ENCODE data around the gene TRPM2.

TRPM2 gene

GRCh38 chr21:44444286-44444931, 91.0 kb downstream of the TRPM2 start:
- FAIRE-seq (no peak), DNase-seq (ENCODE audit: insufficient read length, low spot score) (no peak)

GRCh38 chr21:44445145-44445812, 91.9 kb downstream of the TRPM2 start:
- FAIRE-seq (no peak), DNase-seq (ENCODE audit: insufficient read length, low spot score) (no peak)
- TF ChIP-seq POLR2A (IDR thresholded peaks at IDR 0.05; ENCODE audit: low read depth, low read length): no peak

More at GRCh38 chr21:44444286-44444931, 91.0 kb downstream of the TRPM2 start:
- no peak for TF ChIP-seq POLR2A (IDR thresholded peaks at IDR 0.05; ENCODE audit: low read depth, low read length)

- FAIRE-seq (no peak), DNase-seq (ENCODE audit: insufficient read length, low spot score) (no peak)
- no peak for TF ChIP-seq POLR2A (IDR thresholded peaks at IDR 0.05; ENCODE audit: low read depth, low read length)
These were observed 95.3 kb downstream of the TRPM2 start for GRCh38 chr21:44448651-44449131.

GRCh38 chr21:44449473-44450363, 96.3 kb downstream of the TRPM2 start:
- DNase-seq (ENCODE audit: insufficient read length, low spot score) (no peak), FAIRE-seq (no peak)
- no peak for TF ChIP-seq POLR2A (IDR thresholded peaks at IDR 0.05; ENCODE audit: low read depth, low read length)

GRCh38 chr21:44450402-44450801, 97.0 kb downstream of the TRPM2 start:
- no peak for DNase-seq (ENCODE audit: insufficient read length, low spot score)
- no peak for FAIRE-seq
- TF ChIP-seq POLR2A (IDR thresholded peaks at IDR 0.05; ENCODE audit: low read depth, low read length): no peak

GRCh38 chr21:44450999-44451398, 97.6 kb downstream of the TRPM2 start:
- DNase-seq (ENCODE audit: insufficient read length, low spot score): no peak
- TF ChIP-seq POLR2A (IDR thresholded peaks at IDR 0.05; ENCODE audit: low read depth, low read length): no peak
- no peak for FAIRE-seq

- DNase-seq (ENCODE audit: insufficient read length, low spot score): no peak
- no peak for TF ChIP-seq POLR2A (IDR thresholded peaks at IDR 0.05; ENCODE audit: low read depth, low read length)
- FAIRE-seq: no peak
These were observed 99.7 kb downstream of the TRPM2 start for GRCh38 chr21:44453120-44453519.

- no peak for FAIRE-seq
- no peak for DNase-seq (ENCODE audit: insufficient read length, low spot score)
- no peak for TF ChIP-seq POLR2A (IDR thresholded peaks at IDR 0.05; ENCODE audit: low read depth, low read length)
These were observed 100.6 kb downstream of the TRPM2 start for GRCh38 chr21:44454058-44454457.

GRCh38 chr21:44454747-44455523, 101.5 kb downstream of the TRPM2 start, which contains the start of gene LRRC3:
LRRC3 (plus strand) TSS chr21:44455510; CDS start chr21:44456645, 1,135 bp downstream.
- FAIRE-seq (no peak), DNase-seq (ENCODE audit: insufficient read length, low spot score) (no peak)
- TF ChIP-seq POLR2A (IDR thresholded peaks at IDR 0.05; ENCODE audit: low read depth, low read length): no peak

- FAIRE-seq (no peak), DNase-seq (ENCODE audit: insufficient read length, low spot score) (no peak)
These were observed 102.2 kb downstream of the TRPM2 start for GRCh38 chr21:44455524-44456213.

GRCh38 chr21:44456214-44456914, 102.9 kb downstream of the TRPM2 start:
- no peak for DNase-seq (ENCODE audit: insufficient read length, low spot score)
- FAIRE-seq: no peak
- no peak for TF ChIP-seq POLR2A (IDR thresholded peaks at IDR 0.05; ENCODE audit: low read depth, low read length)

More at GRCh38 chr21:44455524-44456213, 102.2 kb downstream of the TRPM2 start:
- TF ChIP-seq POLR2A (IDR thresholded peaks at IDR 0.05; ENCODE audit: low read depth, low read length): no peak
